K562 (cell line): ENCODE data around the gene AHSG. TPM values are rescaled to one million over a fixed set of nuclear protein-coding genes. Genes with fewer than 3 reads are reported as not detected.
A peak's percentile ranks its signal among the peaks of the same experiment; 100 is the strongest.

Experiments
- ATAC-seq: fragments of 200-7000 bp; cut with Tn5 transposase; 3 replicates; pipeline ENCODE4 v1.9.1; 2020; ENCODE audit warnings: moderate library complexity
- BruUV-seq: library from RNA; stranded (reverse); fragments of 400-500 nt; replicated peaks from 2 replicates; lab custom pipeline; 2021; lab: Mats Ljungman, UMichigan
- CTCF ChIA-PET: fragments of 300-600 bp; formaldehyde crosslinking; extraction: SDS; loops from one replicate; lab custom pipeline; 2021; ENCODE audit warnings: low intra/inter-chr PET ratio; lab: Yijun Ruan, JAX
- POLR2A ChIA-PET: fragments of 300-600, 350-650 bp; sonication (Branson Sonifier 250); formaldehyde crosslinking; extraction: SDS; loops from one replicate; lab custom pipeline; 2021; ENCODE audit warnings: antibody characterized with exemption, inconsistent platforms; lab: Yijun Ruan, JAX
- DNase-seq, 4 experiments: peaks; one replicate each; pipeline versions ENCODE4 v3.0.0 to v3.0.0-alpha.2; 2011 to 2018; ENCODE audit warnings: low spot score in 3 of 4, mixed read lengths in 3 of 4; ENCODE audit errors: extremely low read depth in 1 of 4
- FAIRE-seq: peaks from 2 replicates; lab custom pipeline; 2011; peaks lifted over from hg19 to GRCh38; lab: Jason Lieb, UNC
- H2AFZ ChIP-seq: 2 replicates; pipeline ENCODE4 v1.6.0; 2011; ENCODE audit warnings: low read depth, low read length, control low read depth, inconsistent platforms
- H3K27ac ChIP-seq: fragments of 200-600 bp; 3 replicates; pipeline ENCODE4 v1.8.0; 2011; ENCODE audit warnings: low read depth, mild to moderate bottlenecking, control low read depth, inconsistent platforms, low read length, moderate library complexity, mixed read lengths; ENCODE audit errors: extremely low read depth
- H3K27me3 ChIP-seq, 2 experiments: fragments of 300-600 bp in 1 of 2; 2 replicates in 1 of 2; 3 replicates in 1 of 2; pipeline versions ENCODE4 v1.6.0 to v1.8.0; 2011; ENCODE audit warnings: inconsistent platforms in 2 of 2, low read length in 2 of 2, mild to moderate bottlenecking in 1 of 2, mixed read lengths in 1 of 2, moderate library complexity in 1 of 2; ENCODE audit not compliant: control insufficient read depth in 2 of 2, insufficient read depth in 2 of 2
- H3K36me3 ChIP-seq: fragments of 300-600 bp; 3 replicates; pipeline ENCODE4 v1.8.0; 2011; ENCODE audit warnings: mild to moderate bottlenecking, low read length, inconsistent platforms; ENCODE audit not compliant: control insufficient read depth, insufficient read depth
- H3K4me1 ChIP-seq, 2 experiments: fragments of 200-600 bp in 1 of 2; replicated peaks in 1 of 2; 2 replicates in 1 of 2; 3 replicates in 1 of 2; pipeline versions ENCODE4 v1.5.1 to v1.8.0; 2011; ENCODE audit warnings: inconsistent platforms in 2 of 2, low read length in 2 of 2, mild to moderate bottlenecking in 1 of 2, mixed read lengths in 1 of 2, moderate library complexity in 1 of 2; ENCODE audit not compliant: control insufficient read depth in 2 of 2, insufficient read depth in 2 of 2
- H3K4me2 ChIP-seq: 2 replicates; pipeline ENCODE4 v1.6.1; 2011; ENCODE audit warnings: low read length, control low read depth, inconsistent platforms, mixed read lengths; ENCODE audit not compliant: insufficient read depth
- H3K4me3 ChIP-seq: fragments of 200-600 bp; sonication (generic), shearing (Covaris generic); 2 replicates; pipeline ENCODE4 v1.5.1; 2016; ENCODE audit warnings: control low read depth, inconsistent platforms
- H3K79me2 ChIP-seq: fragments of 200-600 bp; 3 replicates; pipeline ENCODE4 v1.8.0; 2011; ENCODE audit warnings: low read length, inconsistent platforms; ENCODE audit not compliant: control insufficient read depth, insufficient read depth
- H3K9ac ChIP-seq, 2 experiments: 2 replicates each; pipeline versions ENCODE4 v1.6.0 to v1.6.1; 2011; ENCODE audit warnings: low read depth in 2 of 2, low read length in 2 of 2, control low read depth in 1 of 2, inconsistent platforms in 1 of 2, mild to moderate bottlenecking in 1 of 2, mixed read lengths in 1 of 2; ENCODE audit not compliant: insufficient read depth in 1 of 2
- H3K9me1 ChIP-seq: one replicate; pipeline ENCODE4 v1.6.0; 2011; ENCODE audit warnings: inconsistent platforms, mild to moderate bottlenecking, low read length, moderate library complexity; ENCODE audit not compliant: control insufficient read depth, insufficient read depth
- H3K9me3 ChIP-seq: replicated peaks from 2 replicates; pipeline ENCODE4 v1.5.1; 2011; ENCODE audit warnings: low read depth, low read length, inconsistent platforms; ENCODE audit not compliant: control insufficient read depth, insufficient read depth
- H4K20me1 ChIP-seq: replicated peaks from 2 replicates; pipeline ENCODE4 v1.6.1; 2011; ENCODE audit warnings: low read length, inconsistent platforms, mixed read lengths; ENCODE audit not compliant: control insufficient read depth, insufficient read depth
- CEBPB ChIP-seq: fragments of 450-650 bp; IDR thresholded peaks from 2 replicates; pipeline ENCODE4 v1.6.1; 2016; ENCODE audit warnings: missing genetic modification characterization, missing compliant biosample characterization
- CEBPG ChIP-seq, 3 experiments: fragments of 200-800 bp in 1 of 3; sonication (Bioruptor generic) in 1 of 3; sonication (generic) in 1 of 3; formaldehyde crosslinking in 1 of 3; IDR thresholded peaks in 2 of 3; conservative IDR thresholded peaks in 1 of 3; 2 replicates each; pipeline versions ENCODE4 v1.6.1 to v1.8.0; 2016 to 2022; ENCODE audit warnings: missing compliant biosample characterization in 2 of 3, missing genetic modification characterization in 2 of 3, mild to moderate bottlenecking in 1 of 3, missing genetic modification reagents in 1 of 3
- KLF1 ChIP-seq: fragments of 450-650 bp; IDR thresholded peaks from 2 replicates; pipeline ENCODE4 v1.6.1; 2016; ENCODE audit warnings: missing genetic modification characterization, missing compliant biosample characterization
- NCOA4 ChIP-seq: fragments of 450-650 bp; IDR thresholded peaks from 2 replicates; pipeline ENCODE4 v1.6.1; 2018; ENCODE audit warnings: mild to moderate bottlenecking; ENCODE audit not compliant: partially characterized antibody
- RB1 ChIP-seq: fragments of 450-650 bp; IDR thresholded peaks from 2 replicates; pipeline ENCODE4 v1.6.1; 2017; ENCODE audit warnings: low read depth, mild to moderate bottlenecking
- ZNF232 ChIP-seq: sonication (generic); formaldehyde crosslinking; IDR thresholded peaks from 2 replicates; pipeline ENCODE4 v1.8.0; 2022; ENCODE audit warnings: mild to moderate bottlenecking, missing genetic modification reagents
- in situ Hi-C: fragments of 300-500 bp; cut with MboI; formaldehyde crosslinking; loops from 4 replicates; pipeline ENCODE4 v1.15.0; 2018; ENCODE audit warnings: inconsistent platforms, mixed read lengths
- intact Hi-C: fragments of 100-400 bp; cut with micrococcal nuclease; formaldehyde crosslinking; loops from 2 replicates; pipeline ENCODE4 v1.14.2; 2022
- polyA plus RNA-seq, 8 experiments: library from polyadenylated mRNA; depleted of rRNA in 4 of 8; stranded (reverse) in 5 of 8; unstranded in 3 of 8; fragments of >200 nt; fragmentation: Nextera tagmentation in 2 of 8; fragmentation: Illumina TruSeq in 1 of 8; extraction: Ambion mirVana in 2 of 8; extraction: Trizol in 1 of 8; gene quantifications; 2 replicates each; pipeline versions ENCODE4 v1.2.1 to v1.2.3, GENCODE V29; 2011 to 2014; ENCODE audit warnings: inconsistent platforms in 1 of 8, missing spikeins in 1 of 8
- total RNA-seq, 7 experiments: library from RNA; depleted of rRNA in 6 of 7; stranded (reverse); fragments of >200 nt in 6 of 7; fragmentation: Illumina TruSeq in 2 of 7; extraction: Trizol in 2 of 7; gene quantifications; 2 replicates each; pipeline versions ENCODE4 v1.2.1 to v1.2.3, GENCODE V29; 2011 to 2021; ENCODE audit warnings: low replicate concordance in 1 of 7
- TF ChIP-seq, protein P1 (sequence below): sonication (generic); formaldehyde crosslinking; IDR thresholded peaks from 2 replicates; pipeline ENCODE4 v1.8.0; 2022; ENCODE audit warnings: mild to moderate bottlenecking, missing genetic modification reagents
- TF ChIP-seq, protein P2 (sequence below): fragments of 450-650 bp; IDR thresholded peaks from 2 replicates; pipeline ENCODE4 v1.6.1; 2016; ENCODE audit warnings: low read depth

AHSG gene
- total and polyA plus RNA-seq, 9 of the 15 experiments (the other 6 are each of a cell fraction or from before 2014, with no cell fraction given) = 0.69 TPM; not detected in 8

DNA sequence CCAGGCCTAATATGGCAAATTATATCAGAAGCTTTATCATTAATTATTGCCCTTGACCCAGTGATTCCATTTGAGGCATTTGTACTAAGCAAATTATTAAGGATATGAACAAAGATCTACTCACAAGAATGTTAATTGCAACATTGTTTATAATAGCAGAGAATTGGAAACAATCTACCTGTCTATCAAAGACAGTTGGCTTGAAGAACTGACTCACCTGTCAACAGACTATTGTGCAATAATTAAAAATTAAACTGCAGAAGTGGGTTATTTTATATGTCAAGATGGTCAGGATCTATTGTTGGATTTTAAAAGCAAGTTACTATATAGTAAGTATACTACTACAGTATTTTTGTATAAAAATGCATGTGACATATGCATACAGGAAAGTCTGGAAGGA lies 20.6 kb downstream of the AHSG start:
- BruUV-seq = no TSS peak

More for the DNA sequence above, 20.6 kb downstream of the AHSG start:
- no peak for FAIRE-seq
- intact Hi-C loops = no loop called here
- no peaks in the 10 kb centered on the region for H3K79me2 ChIP-seq
- H3K9me1 ChIP-seq = no peaks in the 10 kb centered on the region
- TF ChIP-seq CEBPB (tag) (peak; percentile 82), KLF1 (tag) (no peak), CEBPG (CRISPR knock-in tag; IDR thresholded peaks at IDR 0.05) (no peak), CEBPG (tag; conservative IDR thresholded peaks at IDR 0.05 in 1 of 2, IDR thresholded peaks at IDR 0.05 in 1 of 2) (peak; percentile 70 to 92), RB1 (no peak), ZNF232 (CRISPR knock-in tag) (no peak), NCOA4 (no peak)
- TF ChIP-seq, protein P1, sequence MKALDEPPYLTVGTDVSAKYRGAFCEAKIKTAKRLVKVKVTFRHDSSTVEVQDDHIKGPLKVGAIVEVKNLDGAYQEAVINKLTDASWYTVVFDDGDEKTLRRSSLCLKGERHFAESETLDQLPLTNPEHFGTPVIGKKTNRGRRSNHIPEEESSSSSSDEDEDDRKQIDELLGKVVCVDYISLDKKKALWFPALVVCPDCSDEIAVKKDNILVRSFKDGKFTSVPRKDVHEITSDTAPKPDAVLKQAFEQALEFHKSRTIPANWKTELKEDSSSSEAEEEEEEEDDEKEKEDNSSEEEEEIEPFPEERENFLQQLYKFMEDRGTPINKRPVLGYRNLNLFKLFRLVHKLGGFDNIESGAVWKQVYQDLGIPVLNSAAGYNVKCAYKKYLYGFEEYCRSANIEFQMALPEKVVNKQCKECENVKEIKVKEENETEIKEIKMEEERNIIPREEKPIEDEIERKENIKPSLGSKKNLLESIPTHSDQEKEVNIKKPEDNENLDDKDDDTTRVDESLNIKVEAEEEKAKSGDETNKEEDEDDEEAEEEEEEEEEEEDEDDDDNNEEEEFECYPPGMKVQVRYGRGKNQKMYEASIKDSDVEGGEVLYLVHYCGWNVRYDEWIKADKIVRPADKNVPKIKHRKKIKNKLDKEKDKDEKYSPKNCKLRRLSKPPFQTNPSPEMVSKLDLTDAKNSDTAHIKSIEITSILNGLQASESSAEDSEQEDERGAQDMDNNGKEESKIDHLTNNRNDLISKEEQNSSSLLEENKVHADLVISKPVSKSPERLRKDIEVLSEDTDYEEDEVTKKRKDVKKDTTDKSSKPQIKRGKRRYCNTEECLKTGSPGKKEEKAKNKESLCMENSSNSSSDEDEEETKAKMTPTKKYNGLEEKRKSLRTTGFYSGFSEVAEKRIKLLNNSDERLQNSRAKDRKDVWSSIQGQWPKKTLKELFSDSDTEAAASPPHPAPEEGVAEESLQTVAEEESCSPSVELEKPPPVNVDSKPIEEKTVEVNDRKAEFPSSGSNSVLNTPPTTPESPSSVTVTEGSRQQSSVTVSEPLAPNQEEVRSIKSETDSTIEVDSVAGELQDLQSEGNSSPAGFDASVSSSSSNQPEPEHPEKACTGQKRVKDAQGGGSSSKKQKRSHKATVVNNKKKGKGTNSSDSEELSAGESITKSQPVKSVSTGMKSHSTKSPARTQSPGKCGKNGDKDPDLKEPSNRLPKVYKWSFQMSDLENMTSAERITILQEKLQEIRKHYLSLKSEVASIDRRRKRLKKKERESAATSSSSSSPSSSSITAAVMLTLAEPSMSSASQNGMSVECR (CRISPR knock-in tag) = no peak
- TF ChIP-seq, protein P2, sequence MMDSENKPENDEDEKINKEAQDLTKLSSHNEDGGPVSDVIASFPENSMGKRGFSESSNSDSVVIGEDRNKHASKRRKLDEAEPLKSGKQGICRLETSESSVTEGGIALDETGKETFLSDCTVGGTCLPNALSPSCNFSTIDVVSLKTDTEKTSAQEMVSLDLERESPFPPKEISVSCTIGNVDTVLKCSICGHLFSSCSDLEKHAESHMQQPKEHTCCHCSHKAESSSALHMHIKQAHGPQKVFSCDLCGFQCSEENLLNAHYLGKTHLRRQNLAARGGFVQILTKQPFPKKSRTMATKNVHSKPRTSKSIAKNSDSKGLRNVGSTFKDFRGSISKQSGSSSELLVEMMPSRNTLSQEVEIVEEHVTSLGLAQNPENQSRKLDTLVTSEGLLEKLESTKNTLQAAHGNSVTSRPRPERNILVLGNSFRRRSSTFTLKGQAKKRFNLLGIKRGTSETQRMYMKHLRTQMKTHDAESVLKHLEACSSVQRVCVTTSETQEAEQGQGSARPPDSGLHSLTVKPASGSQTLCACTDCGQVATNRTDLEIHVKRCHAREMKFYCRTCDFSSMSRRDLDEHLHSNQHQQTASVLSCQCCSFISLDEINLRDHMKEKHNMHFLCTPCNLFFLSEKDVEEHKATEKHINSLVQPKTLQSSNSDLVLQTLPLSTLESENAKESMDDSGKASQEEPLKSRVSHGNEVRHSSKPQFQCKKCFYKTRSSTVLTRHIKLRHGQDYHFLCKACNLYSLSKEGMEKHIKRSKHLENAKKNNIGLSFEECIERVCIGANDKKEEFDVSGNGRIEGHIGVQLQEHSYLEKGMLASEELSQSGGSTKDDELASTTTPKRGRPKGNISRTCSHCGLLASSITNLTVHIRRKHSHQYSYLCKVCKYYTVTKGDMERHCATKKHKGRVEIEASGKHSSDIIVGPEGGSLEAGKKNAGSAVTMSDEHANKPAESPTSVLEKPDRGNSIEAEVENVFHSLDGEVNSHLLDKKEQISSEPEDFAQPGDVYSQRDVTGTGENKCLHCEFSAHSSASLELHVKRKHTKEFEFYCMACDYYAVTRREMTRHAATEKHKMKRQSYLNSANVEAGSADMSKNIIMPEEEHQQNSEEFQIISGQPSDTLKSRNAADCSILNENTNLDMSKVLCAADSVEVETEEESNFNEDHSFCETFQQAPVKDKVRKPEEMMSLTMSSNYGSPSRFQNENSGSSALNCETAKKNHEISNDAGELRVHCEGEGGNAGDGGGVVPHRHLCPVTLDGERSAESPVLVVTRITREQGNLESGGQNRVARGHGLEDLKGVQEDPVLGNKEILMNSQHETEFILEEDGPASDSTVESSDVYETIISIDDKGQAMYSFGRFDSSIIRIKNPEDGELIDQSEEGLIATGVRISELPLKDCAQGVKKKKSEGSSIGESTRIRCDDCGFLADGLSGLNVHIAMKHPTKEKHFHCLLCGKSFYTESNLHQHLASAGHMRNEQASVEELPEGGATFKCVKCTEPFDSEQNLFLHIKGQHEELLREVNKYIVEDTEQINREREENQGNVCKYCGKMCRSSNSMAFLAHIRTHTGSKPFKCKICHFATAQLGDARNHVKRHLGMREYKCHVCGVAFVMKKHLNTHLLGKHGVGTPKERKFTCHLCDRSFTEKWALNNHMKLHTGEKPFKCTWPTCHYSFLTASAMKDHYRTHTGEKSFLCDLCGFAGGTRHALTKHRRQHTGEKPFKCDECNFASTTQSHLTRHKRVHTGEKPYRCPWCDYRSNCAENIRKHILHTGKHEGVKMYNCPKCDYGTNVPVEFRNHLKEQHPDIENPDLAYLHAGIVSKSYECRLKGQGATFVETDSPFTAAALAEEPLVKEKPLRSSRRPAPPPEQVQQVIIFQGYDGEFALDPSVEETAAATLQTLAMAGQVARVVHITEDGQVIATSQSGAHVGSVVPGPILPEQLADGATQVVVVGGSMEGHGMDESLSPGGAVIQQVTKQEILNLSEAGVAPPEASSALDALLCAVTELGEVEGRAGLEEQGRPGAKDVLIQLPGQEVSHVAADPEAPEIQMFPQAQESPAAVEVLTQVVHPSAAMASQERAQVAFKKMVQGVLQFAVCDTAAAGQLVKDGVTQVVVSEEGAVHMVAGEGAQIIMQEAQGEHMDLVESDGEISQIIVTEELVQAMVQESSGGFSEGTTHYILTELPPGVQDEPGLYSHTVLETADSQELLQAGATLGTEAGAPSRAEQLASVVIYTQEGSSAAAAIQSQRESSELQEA = no peak
- TF ChIP-seq, all 486 proteins: peak for 2
- H3K4me2 ChIP-seq = no peak overlapping the region
- H3K4me3 ChIP-seq = no peak overlapping the region
- no peak overlapping the region for H2AFZ ChIP-seq
- H3K9ac ChIP-seq = no peak overlapping the region
- ChIA-PET POLR2A (no interaction called here), CTCF (no interaction called here)
- no peak overlapping the region for H3K27ac ChIP-seq
- no peaks in the 10 kb centered on the region for H4K20me1 ChIP-seq
- in situ Hi-C loops = no loop called here
- H3K27me3 ChIP-seq = peaks cover 0 to 22% of the 10 kb centered on the region in 2 experiments; a peak in 2 of 5 replicates
- H3K36me3 ChIP-seq = no peaks in the 10 kb centered on the region
- H3K4me1 ChIP-seq = peaks cover 0 to 4% of the 10 kb centered on the region in 2 experiments; a peak in 1 of 5 replicates
- ATAC-seq (no peak), DNase-seq (no peak)
- no peaks in the 10 kb centered on the region for H3K9me3 ChIP-seq
